K562 (cell line): ENCODE results near the gene METTL23. TPM values are rescaled to one million over a fixed set of nuclear protein-coding genes. Genes with fewer than 3 reads are reported as not detected.

Experiments
- ARID4B ChIP-seq: sonication (generic); formaldehyde crosslinking; IDR thresholded peaks from 2 replicates; pipeline ENCODE4 v1.8.0; 2022; ENCODE audit warnings: mild to moderate bottlenecking, missing genetic modification reagents
- E2F3 ChIP-seq: fragments of 250-450 bp; sonication (Bioruptor Pico); IDR thresholded peaks from 2 replicates; pipeline ENCODE4 v1.4.0; 2020; ENCODE audit warnings: mild to moderate bottlenecking
- MNT ChIP-seq, 2 experiments: fragments of 450-650 bp; conservative IDR thresholded peaks; 2 replicates each; pipeline ENCODE4 v1.6.1; 2017; ENCODE audit warnings: mild to moderate bottlenecking in 2 of 2, moderate library complexity in 2 of 2
- NCOR1 ChIP-seq: fragments of 450-650 bp; IDR thresholded peaks from 2 replicates; pipeline ENCODE4 v1.6.1; 2016; ENCODE audit warnings: mild to moderate bottlenecking, moderate library complexity
- NFIC ChIP-seq: fragments of 450-650 bp; IDR thresholded peaks from 2 replicates; pipeline ENCODE4 v1.6.1; 2017; ENCODE audit warnings: mild to moderate bottlenecking, inconsistent platforms
- RFX7 ChIP-seq: fragments of 250-450 bp; sonication (Bioruptor Pico); IDR thresholded peaks from 2 replicates; pipeline ENCODE4 v1.5.1; 2021; ENCODE audit warnings: mild to moderate bottlenecking
- TBP ChIP-seq: optimal IDR thresholded peaks from 2 replicates; pipeline ENCODE3; 2011; ENCODE audit warnings: low read depth, low read length, improper control_type of control experiment
- UBTF ChIP-seq, 2 experiments: IDR thresholded peaks; 2 replicates each; pipeline ENCODE4 v1.6.1; 2012; ENCODE audit warnings: improper control_type of control experiment in 2 of 2, low read depth in 2 of 2, low read length in 2 of 2, borderline replicate concordance in 1 of 2
- YBX1 ChIP-seq: fragments of 450-650 bp; IDR thresholded peaks from 2 replicates; pipeline ENCODE4 v1.7.1; 2016; ENCODE audit warnings: mild to moderate bottlenecking
- ZBTB2 ChIP-seq: fragments of 450-650 bp; IDR thresholded peaks from 2 replicates; pipeline ENCODE4 v1.6.1; 2016; ENCODE audit warnings: antibody characterized with exemption
- ZBTB7A ChIP-seq: IDR thresholded peaks from 2 replicates; pipeline ENCODE4 v1.6.1; 2011; ENCODE audit warnings: low read depth, mild to moderate bottlenecking, low read length, moderate library complexity, borderline replicate concordance; ENCODE audit not compliant: control insufficient read depth
- ZMIZ1 ChIP-seq, 2 experiments: fragments of 150-350 bp in 1 of 2; IDR thresholded peaks; 2 replicates each; pipeline ENCODE4 v1.6.1; 2012 to 2016; ENCODE audit warnings: low read depth in 2 of 2, low read length in 2 of 2, mild to moderate bottlenecking in 1 of 2, moderate library complexity in 1 of 2
- ZNF780A ChIP-seq: fragments of 250-450 bp; sonication (Bioruptor Pico); IDR thresholded peaks from 2 replicates; pipeline ENCODE4 v1.5.0; 2021; ENCODE audit warnings: mild to moderate bottlenecking
- polyA plus RNA-seq, 8 experiments: library from polyadenylated mRNA; depleted of rRNA in 4 of 8; stranded (reverse) in 5 of 8; unstranded in 3 of 8; fragments of >200 nt; fragmentation: Nextera tagmentation in 2 of 8; fragmentation: Illumina TruSeq in 1 of 8; extraction: Ambion mirVana in 2 of 8; extraction: Trizol in 1 of 8; gene quantifications; 2 replicates each; pipeline versions ENCODE4 v1.2.1 to v1.2.3, GENCODE V29; 2011 to 2014; ENCODE audit warnings: inconsistent platforms in 1 of 8, missing spikeins in 1 of 8
- total RNA-seq, 7 experiments: library from RNA; depleted of rRNA in 6 of 7; stranded (reverse); fragments of >200 nt in 6 of 7; fragmentation: Illumina TruSeq in 2 of 7; extraction: Trizol in 2 of 7; gene quantifications; 2 replicates each; pipeline versions ENCODE4 v1.2.1 to v1.2.3, GENCODE V29; 2011 to 2021; ENCODE audit warnings: low replicate concordance in 1 of 7

The METTL23 gene
- total and polyA plus RNA-seq, 9 of the 15 experiments (the other 6 are each of a cell fraction or from before 2014, with no cell fraction given) = 29.4 to 67.3 (median 41.6) TPM

GRCh38 chr17:76716146-76716838 lies 10.3 kb upstream of the METTL23 start (continued):
- TF ChIP-seq ARID4B (no peak), YBX1 (no peak), ZBTB2 (no peak), NFIC (peak; percentile 97), ZNF780A (CRISPR knock-in tag) (no peak), ZBTB7A (peak; percentile 90), UBTF (IDR thresholded peaks at IDR 0.05; ENCODE audit: borderline replicate concordance in 1 of 2, low read depth in 2 of 2, low read length in 2 of 2) (peak in 1 of 2 experiments; percentile 69; a peak in 1 of 4 replicates), NCOR1 (peak; percentile 72), RFX7 (CRISPR knock-in tag) (no peak), E2F3 (CRISPR knock-in tag) (no peak), MNT (conservative IDR thresholded peaks at IDR 0.05) (peak; percentile 44 to 66; a peak in 2 of 4 replicates), ZMIZ1 (IDR thresholded peaks at IDR 0.05; ENCODE audit: low read depth in 2 of 2, low read length in 2 of 2) (0 out of 4 replicates have a peak, but pooled peaks of 1 of the 2 experiments have one; percentile 14), TBP (no peak)
